ENCODE results near the gene IL15. TPM values are rescaled to one million over a fixed set of nuclear protein-coding genes. Genes with fewer than 3 reads are reported as not detected.

IL15 gene
- total RNA-seq, 1 experiment from 2014 or later: 2.6 TPM

- TF ChIP-seq ZNF121 (CRISPR knock-in tag; IDR thresholded peaks at IDR 0.05) (no peak), FOXP1 (CRISPR knock-in tag; IDR thresholded peaks at IDR 0.05; ENCODE audit: borderline replicate concordance) (no peak)
Measured at GRCh38 chr4:141587897-141588296, 48.5 kb upstream of the IL15 start (continued).

GRCh38 chr4:141595531-141595930 lies 40.9 kb upstream of the IL15 start:
- DNase-seq (ENCODE audit: low spot score) (no peak), ATAC-seq (no peak)
- Mint-ChIP-seq H3K36me3 (no peaks in the 10 kb centered on the region), H3K9me3 (peaks cover 8% of the 10 kb centered on the region), H3K27me3 (ENCODE audit: low read depth) (no peaks in the 10 kb centered on the region), H3K4me3 (no peak overlapping the region), H3K4me1 (no peaks in the 10 kb centered on the region), H3K27ac (no peak overlapping the region)
- CTCF ChIA-PET: no interaction called here
- POLR2A ChIA-PET: no interaction called here
- no peak for TF ChIP-seq ERG (CRISPR knock-in tag; IDR thresholded peaks at IDR 0.05)
- no peak for TF ChIP-seq ARID4B (CRISPR knock-in tag; IDR thresholded peaks at IDR 0.05; ENCODE audit: borderline replicate concordance)
- TF ChIP-seq ZNF416 (CRISPR knock-in tag; IDR thresholded peaks at IDR 0.05): no peak
- TF ChIP-seq E2F1 (CRISPR knock-in tag; IDR thresholded peaks at IDR 0.05): no peak
- no peak for TF ChIP-seq CDX4 (CRISPR knock-in tag; IDR thresholded peaks at IDR 0.05; ENCODE audit: borderline replicate concordance)
- no peak for TF ChIP-seq TCF7 (CRISPR knock-in tag; IDR thresholded peaks at IDR 0.05; ENCODE audit: low read depth)
- TF ChIP-seq ZNF138 (CRISPR knock-in tag; conservative IDR thresholded peaks at IDR 0.05): no peak
- no peak for TF ChIP-seq MYBL2 (CRISPR knock-in tag; IDR thresholded peaks at IDR 0.05)
- no peak for TF ChIP-seq ATF1 (CRISPR knock-in tag; IDR thresholded peaks at IDR 0.05)
- TF ChIP-seq SP1 (CRISPR knock-in tag; conservative IDR thresholded peaks at IDR 0.05): no peak
- no peak for TF ChIP-seq CREM (CRISPR knock-in tag; IDR thresholded peaks at IDR 0.05)
- TF ChIP-seq HMGXB4 (CRISPR knock-in tag; IDR thresholded peaks at IDR 0.05): no peak
- no peak for TF ChIP-seq ZNF423 (CRISPR knock-in tag; IDR thresholded peaks at IDR 0.05)

GRCh38 chr4:141599853-141600252 lies 36.5 kb upstream of the IL15 start:
- no peak for DNase-seq (ENCODE audit: low spot score)
- no peak for ATAC-seq
- H3K36me3 Mint-ChIP-seq: peaks cover 4% of the 10 kb centered on the region
- H3K9me3 Mint-ChIP-seq: peaks cover 11% of the 10 kb centered on the region
- H3K4me3 Mint-ChIP-seq: no peak overlapping the region
- H3K27me3 Mint-ChIP-seq (ENCODE audit: low read depth): no peaks in the 10 kb centered on the region
- H3K4me1 Mint-ChIP-seq: no peaks in the 10 kb centered on the region
- POLR2A ChIA-PET: no interaction called here
- CTCF ChIA-PET: no interaction called here
- H3K27ac Mint-ChIP-seq: no peak overlapping the region
- no peak for TF ChIP-seq GTF2I (CRISPR knock-in tag; conservative IDR thresholded peaks at IDR 0.05)
- no peak for TF ChIP-seq ZNF671 (CRISPR knock-in tag; IDR thresholded peaks at IDR 0.05)
- no peak for TF ChIP-seq NR1H2 (CRISPR knock-in tag; IDR thresholded peaks at IDR 0.05)
- TF ChIP-seq E2F1 (CRISPR knock-in tag; IDR thresholded peaks at IDR 0.05): no peak
- TF ChIP-seq ZNF423 (CRISPR knock-in tag; IDR thresholded peaks at IDR 0.05): no peak
- no peak for TF ChIP-seq RORB (CRISPR knock-in tag; IDR thresholded peaks at IDR 0.05)
- TF ChIP-seq E2F4 (CRISPR knock-in tag; IDR thresholded peaks at IDR 0.05; ENCODE audit: borderline replicate concordance, low read depth): no peak
- TF ChIP-seq USF1 (CRISPR knock-in tag; IDR thresholded peaks at IDR 0.05): no peak
- TF ChIP-seq NFATC4 (CRISPR knock-in tag; IDR thresholded peaks at IDR 0.05): no peak
